Trophoblast cell (in vitro differentiated cells and primary cell): ENCODE data around the gene SMARCB1.
A peak's percentile ranks its signal among the peaks of the same experiment; 100 is the strongest.

ENCODE experiments used
- DNase-seq, 2 donors: peaks; one replicate each; pipeline ENCODE4 v3.0.0-alpha.2; 2016
- H2AFZ ChIP-seq: 2 replicates; pipeline ENCODE4 v1.6.1; 2013; ENCODE audit warnings: low read length, moderate library complexity, mild to moderate bottlenecking; ENCODE audit not compliant: insufficient read depth, poor library complexity
- H2AK5ac ChIP-seq: 2 replicates; pipeline ENCODE4 v1.6.1; 2013; ENCODE audit warnings: mild to moderate bottlenecking, low read length
- H2BK120ac ChIP-seq: 2 replicates; pipeline ENCODE4 v1.6.1; 2013; ENCODE audit warnings: low read length, mild to moderate bottlenecking, moderate library complexity; ENCODE audit not compliant: insufficient read depth, poor library complexity
- H2BK12ac ChIP-seq: 2 replicates; pipeline ENCODE4 v1.6.1; 2013; ENCODE audit warnings: mild to moderate bottlenecking, low read length, moderate library complexity
- H2BK5ac ChIP-seq: 2 replicates; pipeline ENCODE4 v1.6.1; 2013; ENCODE audit warnings: low read length, low read depth, moderate library complexity, mild to moderate bottlenecking; ENCODE audit not compliant: poor library complexity
- H3K14ac ChIP-seq: 2 replicates; pipeline ENCODE4 v1.6.1; 2013; ENCODE audit warnings: mild to moderate bottlenecking, low read length
- H3K18ac ChIP-seq: 2 replicates; pipeline ENCODE4 v1.6.1; 2013; ENCODE audit warnings: mild to moderate bottlenecking, low read length
- H3K23ac ChIP-seq: 2 replicates; pipeline ENCODE4 v1.6.1; 2013; ENCODE audit warnings: low read length
- H3K27ac ChIP-seq: 2 replicates; pipeline ENCODE4 v1.5.1; 2013; ENCODE audit warnings: low read depth, mild to moderate bottlenecking, inconsistent platforms, low read length, moderate library complexity
- H3K27me3 ChIP-seq: 2 replicates; pipeline ENCODE4 v1.6.1; 2013; ENCODE audit warnings: inconsistent platforms, mild to moderate bottlenecking, low read length, moderate library complexity; ENCODE audit not compliant: insufficient read depth
- H3K36me3 ChIP-seq, 2 experiments: 1 replicate in 1 of 2; 2 replicates in 1 of 2; pipeline ENCODE4 v1.6.1; 2013; ENCODE audit warnings: low read length in 2 of 2, mild to moderate bottlenecking in 2 of 2, moderate library complexity in 1 of 2; ENCODE audit not compliant: insufficient read depth in 2 of 2, control insufficient read depth in 1 of 2
- H3K4ac ChIP-seq: 2 replicates; pipeline ENCODE4 v1.6.1; 2013; ENCODE audit warnings: low read depth, mild to moderate bottlenecking, low read length, moderate library complexity
- H3K4me1 ChIP-seq, 2 experiments: 1 replicate in 1 of 2; 2 replicates in 1 of 2; pipeline ENCODE4 v1.6.1; 2013; ENCODE audit warnings: low read length in 2 of 2, mild to moderate bottlenecking in 2 of 2, moderate library complexity in 1 of 2; ENCODE audit not compliant: insufficient read depth in 2 of 2, control insufficient read depth in 1 of 2
- H3K4me2 ChIP-seq: 2 replicates; pipeline ENCODE4 v1.6.1; 2013; ENCODE audit warnings: inconsistent platforms, mild to moderate bottlenecking, low read length, moderate library complexity
- H3K4me3 ChIP-seq: 2 replicates; pipeline ENCODE4 v1.5.1; 2013; ENCODE audit warnings: mild to moderate bottlenecking, low read depth, low read length, inconsistent platforms
- H3K79me1 ChIP-seq: one replicate; pipeline ENCODE4 v1.6.1; 2013; ENCODE audit warnings: low read length
- H3K79me2 ChIP-seq: 2 replicates; pipeline ENCODE4 v1.6.1; 2013; ENCODE audit warnings: low read length, mild to moderate bottlenecking; ENCODE audit not compliant: control insufficient read depth, insufficient read depth, poor library complexity
- H3K9ac ChIP-seq: 2 replicates; pipeline ENCODE4 v1.6.1; 2013; ENCODE audit warnings: mild to moderate bottlenecking, low read length
- H3K9me3 ChIP-seq: 2 replicates; pipeline ENCODE4 v1.6.1; 2013; ENCODE audit warnings: low read depth, mild to moderate bottlenecking, control low read depth, inconsistent platforms, low read length; ENCODE audit not compliant: insufficient read depth
- H4K12ac ChIP-seq: 2 replicates; pipeline ENCODE4 v1.6.1; 2013; ENCODE audit warnings: low read depth, mild to moderate bottlenecking, low read length, moderate library complexity
- H4K8ac ChIP-seq: 2 replicates; pipeline ENCODE4 v1.6.1; 2013; ENCODE audit warnings: low read depth, mild to moderate bottlenecking, low read length, moderate library complexity
- H4K91ac ChIP-seq: one replicate; pipeline ENCODE4 v1.6.1; 2013; ENCODE audit warnings: low read depth, mild to moderate bottlenecking, low read length, moderate library complexity
- WGBS: extraction: QIAGEN DNeasy Blood & Tissue Kit; methylation state at CpG from one replicate; pipeline ENCODE4 v1.1.7; 2013; ENCODE audit warnings: missing lambda C conversion rate; ENCODE audit not compliant: insufficient read length, insufficient coverage; ENCODE audit errors: extremely low coverage; 5-methylcytosine and 5-hydroxymethylcytosine counted together

Gene SMARCB1

GRCh38 chr22:23841292-23841691 lies 54.5 kb downstream of the SMARCB1 start:
- Histone ChIP-seq H2BK5ac (no peak overlapping the region), H3K4me3 (no peak overlapping the region), H3K79me2 (no peaks in the 10 kb centered on the region), H2BK12ac (no peak overlapping the region), H3K27me3 (no peaks in the 10 kb centered on the region), H3K36me3 (peaks cover 2 to 3% of the 10 kb centered on the region in 2 experiments), H2AK5ac (no peak overlapping the region), H3K9me3 (peaks cover 2% of the 10 kb centered on the region), H3K4me1 (peaks cover 6 to 15% of the 10 kb centered on the region in 2 experiments), H3K79me1 (no peaks in the 10 kb centered on the region), H3K18ac (no peak overlapping the region), H4K8ac (no peak overlapping the region), H2BK120ac (no peak overlapping the region), H2AFZ (no peak overlapping the region), H3K27ac (no peak overlapping the region), H3K23ac (no peak overlapping the region), H4K12ac (no peak overlapping the region), H3K14ac (no peak overlapping the region), H4K91ac (no peak overlapping the region), H3K9ac (no peak overlapping the region), H3K4ac (no peak overlapping the region), H3K4me2 (no peak overlapping the region)
- DNase-seq: no peak
- no CpG with 5 or more reads among the region's 5 CpGs for WGBS

- Histone ChIP-seq H3K79me1 (no peaks in the 10 kb centered on the region), H3K4ac (no peak overlapping the region), H3K36me3 (no peaks in the 10 kb centered on the region), H2BK5ac (no peak overlapping the region), H3K9me3 (peaks cover 2% of the 10 kb centered on the region), H2BK120ac (no peak overlapping the region), H3K18ac (no peak overlapping the region), H3K4me2 (no peak overlapping the region), H3K9ac (no peak overlapping the region), H2AFZ (no peak overlapping the region), H3K4me3 (no peak overlapping the region), H2BK12ac (no peak overlapping the region), H2AK5ac (no peak overlapping the region), H4K12ac (no peak overlapping the region), H4K91ac (no peak overlapping the region), H3K23ac (no peak overlapping the region), H3K79me2 (no peaks in the 10 kb centered on the region), H3K14ac (no peak overlapping the region), H3K27ac (no peak overlapping the region), H4K8ac (no peak overlapping the region), H3K27me3 (no peaks in the 10 kb centered on the region), H3K4me1 (peaks cover 6 to 17% of the 10 kb centered on the region in 2 experiments)
- no peak for DNase-seq
- WGBS: no CpG with 5 or more reads among the region's 20 CpGs
Observed at GRCh38 chr22:23841736-23842445, 55.1 kb downstream of the SMARCB1 start.

GRCh38 chr22:23842599-23842998 lies 55.8 kb downstream of the SMARCB1 start:
- Histone ChIP-seq H2BK12ac (no peak overlapping the region), H2AK5ac (no peak overlapping the region), H3K27me3 (no peaks in the 10 kb centered on the region), H4K8ac (no peak overlapping the region), H3K79me2 (no peaks in the 10 kb centered on the region), H2AFZ (no peak overlapping the region), H3K4me1 (peaks cover 6 to 17% of the 10 kb centered on the region in 2 experiments), H3K9me3 (peaks cover 2% of the 10 kb centered on the region), H4K12ac (no peak overlapping the region), H2BK120ac (no peak overlapping the region), H3K4ac (no peak overlapping the region), H2BK5ac (no peak overlapping the region), H4K91ac (no peak overlapping the region), H3K79me1 (no peaks in the 10 kb centered on the region), H3K9ac (no peak overlapping the region), H3K23ac (no peak overlapping the region), H3K14ac (no peak overlapping the region), H3K18ac (no peak overlapping the region), H3K4me2 (no peak overlapping the region), H3K36me3 (no peaks in the 10 kb centered on the region), H3K27ac (no peak overlapping the region), H3K4me3 (no peak overlapping the region)
- WGBS: no CpG with 5 or more reads among the region's 4 CpGs
- no peak for DNase-seq

GRCh38 chr22:23844739-23845202 lies 58.0 kb downstream of the SMARCB1 start:
- Histone ChIP-seq H3K4me2 (no peak overlapping the region), H2AFZ (no peak overlapping the region), H2AK5ac (peak overlapping the region; percentile 7), H3K36me3 (no peaks in the 10 kb centered on the region), H3K79me2 (no peaks in the 10 kb centered on the region), H3K18ac (no peak overlapping the region), H3K9ac (no peak overlapping the region), H3K9me3 (no peaks in the 10 kb centered on the region), H3K4me3 (no peak overlapping the region), H3K23ac (no peak overlapping the region), H3K4ac (no peak overlapping the region), H4K8ac (no peak overlapping the region), H4K91ac (no peak overlapping the region), H3K27me3 (no peaks in the 10 kb centered on the region), H2BK12ac (no peak overlapping the region), H3K14ac (no peak overlapping the region), H4K12ac (no peak overlapping the region), H3K79me1 (no peaks in the 10 kb centered on the region), H2BK120ac (no peak overlapping the region), H2BK5ac (no peak overlapping the region), H3K4me1 (peaks cover 3 to 5% of the 10 kb centered on the region in 2 experiments), H3K27ac (no peak overlapping the region)
- DNase-seq: no peak
- no CpG with 5 or more reads among the region's 8 CpGs for WGBS
